Measurements from ENCODE around the gene RPL7A.
"Not testable (repeated sequence)": the region's sequence is repeated elsewhere in the genome, so short reads cannot be mapped to it uniquely, and the experiment has no call there.

Gene RPL7A

GRCh38 chr9:133391449-133391848 lies 43.4 kb downstream of the RPL7A start:
- not testable (repeated sequence) for H3K4me3 ChIP-seq (ENCODE audit: insufficient read depth in 1 of 2, low read depth in 1 of 2, low read length in 2 of 2); H2AFZ ChIP-seq (ENCODE audit: low read depth, low read length); H2BK120ac ChIP-seq (ENCODE audit: low read depth, low read length); H3K23ac ChIP-seq (ENCODE audit: low read length in 2 of 2); H3K9ac ChIP-seq (ENCODE audit: low read length); H2BK15ac ChIP-seq (ENCODE audit: low read depth, poor library complexity, severe bottlenecking); H3K4me1 ChIP-seq (ENCODE audit: control insufficient read depth, insufficient read depth, low read depth, low read length); H3K79me1 ChIP-seq (replicated peaks; ENCODE audit: low read length, poor library complexity, severe bottlenecking); H3K27ac ChIP-seq (ENCODE audit: low read length, poor library complexity, severe bottlenecking); H4K91ac ChIP-seq (ENCODE audit: low read length); H2BK12ac ChIP-seq (ENCODE audit: low read length in 2 of 2); H3K4ac ChIP-seq (ENCODE audit: low read depth in 1 of 2, low read length in 2 of 2); H3K9me3 ChIP-seq (ENCODE audit: control insufficient read depth, low read length); H3K18ac ChIP-seq (ENCODE audit: low read depth in 1 of 2, low read length in 2 of 2); H3K14ac ChIP-seq (ENCODE audit: low read length in 2 of 2); H2AK5ac ChIP-seq (ENCODE audit: low read length, severe bottlenecking); H3K36me3 ChIP-seq (ENCODE audit: control insufficient read depth in 1 of 2, insufficient read depth in 2 of 2, low read depth in 1 of 2, low read length in 2 of 2); H4K8ac ChIP-seq (ENCODE audit: low read length); H3K4me2 ChIP-seq (ENCODE audit: low read length, poor library complexity, severe bottlenecking); H2BK5ac ChIP-seq (ENCODE audit: low read depth, low read length, poor library complexity, severe bottlenecking); DNase-seq
- no CpG with 5 or more reads among the region's 4 CpGs for WGBS
- peaks cover 25 to 43% of the 10 kb centered on the region in 2 experiments for H3K27me3 ChIP-seq (ENCODE audit: control insufficient read depth in 1 of 2, insufficient read depth in 1 of 2, low read length in 2 of 2)

- not testable (repeated sequence) for H2AK5ac ChIP-seq (ENCODE audit: low read length, severe bottlenecking); H3K9ac ChIP-seq (ENCODE audit: low read length); H3K23ac ChIP-seq (ENCODE audit: low read length in 2 of 2); H3K4ac ChIP-seq (ENCODE audit: low read depth in 1 of 2, low read length in 2 of 2); H2AFZ ChIP-seq (ENCODE audit: low read depth, low read length); H3K79me1 ChIP-seq (replicated peaks; ENCODE audit: low read length, poor library complexity, severe bottlenecking); H4K8ac ChIP-seq (ENCODE audit: low read length); H3K4me2 ChIP-seq (ENCODE audit: low read length, poor library complexity, severe bottlenecking); H2BK12ac ChIP-seq (ENCODE audit: low read length in 2 of 2); H3K14ac ChIP-seq (ENCODE audit: low read length in 2 of 2); H3K27ac ChIP-seq (ENCODE audit: low read length, poor library complexity, severe bottlenecking); H3K18ac ChIP-seq (ENCODE audit: low read depth in 1 of 2, low read length in 2 of 2); H4K91ac ChIP-seq (ENCODE audit: low read length); H3K9me3 ChIP-seq (ENCODE audit: control insufficient read depth, low read length); H2BK15ac ChIP-seq (ENCODE audit: low read depth, poor library complexity, severe bottlenecking); H2BK5ac ChIP-seq (ENCODE audit: low read depth, low read length, poor library complexity, severe bottlenecking); DNase-seq; H2BK120ac ChIP-seq (ENCODE audit: low read depth, low read length); H3K36me3 ChIP-seq (ENCODE audit: control insufficient read depth in 1 of 2, insufficient read depth in 2 of 2, low read depth in 1 of 2, low read length in 2 of 2); H3K4me3 ChIP-seq (ENCODE audit: insufficient read depth in 1 of 2, low read depth in 1 of 2, low read length in 2 of 2); H3K4me1 ChIP-seq (ENCODE audit: control insufficient read depth, insufficient read depth, low read depth, low read length)
- 94% methylated on average over 3 of the region's 3 CpGs for WGBS
- peaks cover 30 to 52% of the 10 kb centered on the region in 2 experiments for H3K27me3 ChIP-seq (ENCODE audit: control insufficient read depth in 1 of 2, insufficient read depth in 1 of 2, low read length in 2 of 2)
Measured at GRCh38 chr9:133392308-133392707, 44.3 kb downstream of the RPL7A start.

GRCh38 chr9:133393399-133393798 lies 45.4 kb downstream of the RPL7A start:
- Histone ChIP-seq H3K27me3 (ENCODE audit: control insufficient read depth in 1 of 2, insufficient read depth in 1 of 2, low read length in 2 of 2) (peaks cover 39 to 59% of the 10 kb centered on the region in 2 experiments), H3K23ac (ENCODE audit: low read length in 2 of 2) (no peak overlapping the region), H3K36me3 (ENCODE audit: control insufficient read depth in 1 of 2, insufficient read depth in 2 of 2, low read depth in 1 of 2, low read length in 2 of 2) (no peaks in the 10 kb centered on the region), H3K79me1 (replicated peaks; ENCODE audit: low read length, poor library complexity, severe bottlenecking) (no peaks in the 10 kb centered on the region), H2BK12ac (ENCODE audit: low read length in 2 of 2) (no peak overlapping the region), H2AFZ (ENCODE audit: low read depth, low read length) (no peak overlapping the region), H3K4me1 (ENCODE audit: control insufficient read depth, insufficient read depth, low read depth, low read length) (no peaks in the 10 kb centered on the region), H4K91ac (ENCODE audit: low read length) (no peak overlapping the region), H3K4me3 (ENCODE audit: insufficient read depth in 1 of 2, low read depth in 1 of 2, low read length in 2 of 2) (no peak overlapping the region), H3K27ac (ENCODE audit: low read length, poor library complexity, severe bottlenecking) (no peak overlapping the region), H4K8ac (ENCODE audit: low read length) (no peak overlapping the region), H2BK120ac (ENCODE audit: low read depth, low read length) (no peak overlapping the region), H3K9me3 (ENCODE audit: control insufficient read depth, low read length) (no peaks in the 10 kb centered on the region), H3K4ac (ENCODE audit: low read depth in 1 of 2, low read length in 2 of 2) (no peak overlapping the region), H3K4me2 (ENCODE audit: low read length, poor library complexity, severe bottlenecking) (no peak overlapping the region), H3K14ac (ENCODE audit: low read length in 2 of 2) (no peak overlapping the region), H3K9ac (ENCODE audit: low read length) (no peak overlapping the region), H3K18ac (ENCODE audit: low read depth in 1 of 2, low read length in 2 of 2) (no peak overlapping the region), H2BK5ac (ENCODE audit: low read depth, low read length, poor library complexity, severe bottlenecking) (no peak overlapping the region), H2AK5ac (ENCODE audit: low read length, severe bottlenecking) (no peak overlapping the region), H2BK15ac (ENCODE audit: low read depth, poor library complexity, severe bottlenecking) (no peak overlapping the region)
- no peak for DNase-seq
- 85% methylated on average over 3 of the region's 3 CpGs for WGBS

- peaks cover 0 to under 1% of the 10 kb centered on the region in 2 experiments for H3K36me3 ChIP-seq (ENCODE audit: control insufficient read depth in 1 of 2, insufficient read depth in 2 of 2, low read depth in 1 of 2, low read length in 2 of 2)
- H3K27ac ChIP-seq (ENCODE audit: low read length, poor library complexity, severe bottlenecking) = no peak overlapping the region
- no peak overlapping the region for H3K18ac ChIP-seq (ENCODE audit: low read depth in 1 of 2, low read length in 2 of 2)
- no peak overlapping the region for H3K4me3 ChIP-seq (ENCODE audit: insufficient read depth in 1 of 2, low read depth in 1 of 2, low read length in 2 of 2)
- H2BK120ac ChIP-seq (ENCODE audit: low read depth, low read length) = no peak overlapping the region
- H4K91ac ChIP-seq (ENCODE audit: low read length) = no peak overlapping the region
- DNase-seq = no peak
- no peak overlapping the region for H4K8ac ChIP-seq (ENCODE audit: low read length)
- H3K4me2 ChIP-seq (ENCODE audit: low read length, poor library complexity, severe bottlenecking) = no peak overlapping the region
- no peaks in the 10 kb centered on the region for H3K9me3 ChIP-seq (ENCODE audit: control insufficient read depth, low read length)
- H3K27me3 ChIP-seq (ENCODE audit: control insufficient read depth in 1 of 2, insufficient read depth in 1 of 2, low read length in 2 of 2) = peaks cover 39 to 59% of the 10 kb centered on the region in 2 experiments
- no peak overlapping the region for H3K9ac ChIP-seq (ENCODE audit: low read length)
- H2BK5ac ChIP-seq (ENCODE audit: low read depth, low read length, poor library complexity, severe bottlenecking) = no peak overlapping the region
- H3K14ac ChIP-seq (ENCODE audit: low read length in 2 of 2) = no peak overlapping the region
- no peak overlapping the region for H2AK5ac ChIP-seq (ENCODE audit: low read length, severe bottlenecking)
- H2AFZ ChIP-seq (ENCODE audit: low read depth, low read length) = no peak overlapping the region
- H3K4ac ChIP-seq (ENCODE audit: low read depth in 1 of 2, low read length in 2 of 2) = no peak overlapping the region
- no peak overlapping the region for H2BK15ac ChIP-seq (ENCODE audit: low read depth, poor library complexity, severe bottlenecking)
- no peak overlapping the region for H2BK12ac ChIP-seq (ENCODE audit: low read length in 2 of 2)
- 56% methylated on average over 8 of the region's 8 CpGs for WGBS
- H3K4me1 ChIP-seq (ENCODE audit: control insufficient read depth, insufficient read depth, low read depth, low read length) = no peaks in the 10 kb centered on the region
- H3K23ac ChIP-seq (ENCODE audit: low read length in 2 of 2) = no peak overlapping the region
- H3K79me1 ChIP-seq (replicated peaks; ENCODE audit: low read length, poor library complexity, severe bottlenecking) = no peaks in the 10 kb centered on the region
Measured at GRCh38 chr9:133394687-133395271, 46.8 kb downstream of the RPL7A start.

All from mesenchymal stem cell (in vitro differentiated cells and primary cell).